ENCODE data around the gene LYST. TPM values are rescaled to one million over a fixed set of nuclear protein-coding genes. Genes with fewer than 3 reads are reported as not detected.

Gene LYST
- total and polyA plus RNA-seq, 10 of the 15 experiments (the other 5 are each of a cell fraction or from before 2014, with no cell fraction given): 3.3 to 28.1 (median 5.6) TPM

GRCh38 chr1:235806123-235806522, 60.6 kb downstream of the LYST start (continued):
- TF ChIP-seq, protein P1, sequence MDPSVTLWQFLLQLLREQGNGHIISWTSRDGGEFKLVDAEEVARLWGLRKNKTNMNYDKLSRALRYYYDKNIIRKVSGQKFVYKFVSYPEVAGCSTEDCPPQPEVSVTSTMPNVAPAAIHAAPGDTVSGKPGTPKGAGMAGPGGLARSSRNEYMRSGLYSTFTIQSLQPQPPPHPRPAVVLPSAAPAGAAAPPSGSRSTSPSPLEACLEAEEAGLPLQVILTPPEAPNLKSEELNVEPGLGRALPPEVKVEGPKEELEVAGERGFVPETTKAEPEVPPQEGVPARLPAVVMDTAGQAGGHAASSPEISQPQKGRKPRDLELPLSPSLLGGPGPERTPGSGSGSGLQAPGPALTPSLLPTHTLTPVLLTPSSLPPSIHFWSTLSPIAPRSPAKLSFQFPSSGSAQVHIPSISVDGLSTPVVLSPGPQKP (IDR thresholded peaks at IDR 0.05; ENCODE audit: low read depth, low read length): no peak
- TF ChIP-seq, protein P2, sequence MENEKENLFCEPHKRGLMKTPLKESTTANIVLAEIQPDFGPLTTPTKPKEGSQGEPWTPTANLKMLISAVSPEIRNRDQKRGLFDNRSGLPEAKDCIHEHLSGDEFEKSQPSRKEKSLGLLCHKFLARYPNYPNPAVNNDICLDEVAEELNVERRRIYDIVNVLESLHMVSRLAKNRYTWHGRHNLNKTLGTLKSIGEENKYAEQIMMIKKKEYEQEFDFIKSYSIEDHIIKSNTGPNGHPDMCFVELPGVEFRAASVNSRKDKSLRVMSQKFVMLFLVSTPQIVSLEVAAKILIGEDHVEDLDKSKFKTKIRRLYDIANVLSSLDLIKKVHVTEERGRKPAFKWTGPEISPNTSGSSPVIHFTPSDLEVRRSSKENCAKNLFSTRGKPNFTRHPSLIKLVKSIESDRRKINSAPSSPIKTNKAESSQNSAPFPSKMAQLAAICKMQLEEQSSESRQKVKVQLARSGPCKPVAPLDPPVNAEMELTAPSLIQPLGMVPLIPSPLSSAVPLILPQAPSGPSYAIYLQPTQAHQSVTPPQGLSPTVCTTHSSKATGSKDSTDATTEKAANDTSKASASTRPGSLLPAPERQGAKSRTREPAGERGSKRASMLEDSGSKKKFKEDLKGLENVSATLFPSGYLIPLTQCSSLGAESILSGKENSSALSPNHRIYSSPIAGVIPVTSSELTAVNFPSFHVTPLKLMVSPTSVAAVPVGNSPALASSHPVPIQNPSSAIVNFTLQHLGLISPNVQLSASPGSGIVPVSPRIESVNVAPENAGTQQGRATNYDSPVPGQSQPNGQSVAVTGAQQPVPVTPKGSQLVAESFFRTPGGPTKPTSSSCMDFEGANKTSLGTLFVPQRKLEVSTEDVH (IDR thresholded peaks at IDR 0.05; ENCODE audit: low read depth, partially characterized antibody): no peak

GRCh38 chr1:235802573-235803346, 63.9 kb downstream of the LYST start:
- FAIRE-seq (no peak), ATAC-seq (no peak), DNase-seq (ENCODE audit: low read depth, low spot score) (no peak)
- POLR2A ChIA-PET: no interaction called here
- Histone ChIP-seq H4K20me1 (ENCODE audit: control insufficient read depth, insufficient read depth) (no peaks in the 10 kb centered on the region), H3K36me3 (ENCODE audit: control insufficient read depth in 2 of 2, insufficient read depth in 2 of 2, low read length in 1 of 2) (no peaks in the 10 kb centered on the region), H3K79me2 (ENCODE audit: control insufficient read depth, insufficient read depth, low read length) (no peaks in the 10 kb centered on the region), H3K9ac (ENCODE audit: control insufficient read depth, insufficient read depth, low read length) (no peak overlapping the region), H3K4me2 (ENCODE audit: control insufficient read depth, insufficient read depth) (no peak overlapping the region), H3K4me1 (ENCODE audit: control insufficient read depth, insufficient read depth, low read length) (no peaks in the 10 kb centered on the region), H3K27ac (ENCODE audit: control insufficient read depth, insufficient read depth) (no peak overlapping the region), H3K27me3 (replicated peaks in 1 of 2; ENCODE audit: control insufficient read depth in 2 of 2, insufficient read depth in 2 of 2, low read length in 1 of 2) (no peaks in the 10 kb centered on the region), H3K4me3 (no peak overlapping the region), H3K9me3 (replicated peaks; ENCODE audit: control insufficient read depth, insufficient read depth, low read length) (no peaks in the 10 kb centered on the region), H2AFZ (ENCODE audit: control insufficient read depth, low read depth, low read length) (no peak overlapping the region)
- in situ Hi-C loops (cut with MboI): no loop called here
- SMC1A ChIA-PET (ENCODE audit: uncharacterized antibody, unreplicated experiment): interaction anchor here (0.9 to 3.4 kb wide), 5 partner anchors 9 to 169 kb away, joined by 3 to 13 read pairs (median 9); no protein-coding TSS in a partner anchor
- TF ChIP-seq NFIC (IDR thresholded peaks at IDR 0.05; ENCODE audit: low read depth, low read length) (peak; percentile 46; the same call in 1 of the 2 replicates), RELA (IDR thresholded peaks at IDR 0.05; ENCODE audit: borderline replicate concordance, partially characterized antibody) (no peak), EED (IDR thresholded peaks at IDR 0.05; ENCODE audit: low read depth) (no peak), JUNB (IDR thresholded peaks at IDR 0.05) (peak; percentile 67)
- intact Hi-C loops (cut with micrococcal nuclease; ENCODE audit: unreplicated experiment): no loop called here
- 95% methylated on average over 4 of the region's 4 CpGs for WGBS (ENCODE audit: insufficient coverage, insufficient replicate concordance, low lambda C conversion rate, missing lambda C conversion rate)
- BruUV-seq (replicated peaks): no TSS peak
- CTCF ChIA-PET: interaction anchor here (0.7 to 3.1 kb wide), 8 partner anchors 9 to 169 kb away, joined by 3 to 27 read pairs (median 4); no protein-coding TSS in a partner anchor
- RAD21 ChIA-PET (ENCODE audit: unreplicated experiment): interaction anchor here (0.6 to 1.4 kb wide), 2 partner anchors 44 to 153 kb away, joined by 3 to 5 read pairs; no protein-coding TSS in a partner anchor
